ENCODE results near the gene MPIG6B.

The MPIG6B gene

GRCh38 chr6:31768363-31769257 is 45.4 kb downstream of the MPIG6B start:
- no peaks in the 10 kb centered on the region for H3K36me3 ChIP-seq
- H3K4me3 ChIP-seq (ENCODE audit: low read depth, low read length), result no peak overlapping the region
- H3K9me3 ChIP-seq, result no peaks in the 10 kb centered on the region
- no peaks in the 10 kb centered on the region for H3K27me3 ChIP-seq
- TF ChIP-seq, protein P1, sequence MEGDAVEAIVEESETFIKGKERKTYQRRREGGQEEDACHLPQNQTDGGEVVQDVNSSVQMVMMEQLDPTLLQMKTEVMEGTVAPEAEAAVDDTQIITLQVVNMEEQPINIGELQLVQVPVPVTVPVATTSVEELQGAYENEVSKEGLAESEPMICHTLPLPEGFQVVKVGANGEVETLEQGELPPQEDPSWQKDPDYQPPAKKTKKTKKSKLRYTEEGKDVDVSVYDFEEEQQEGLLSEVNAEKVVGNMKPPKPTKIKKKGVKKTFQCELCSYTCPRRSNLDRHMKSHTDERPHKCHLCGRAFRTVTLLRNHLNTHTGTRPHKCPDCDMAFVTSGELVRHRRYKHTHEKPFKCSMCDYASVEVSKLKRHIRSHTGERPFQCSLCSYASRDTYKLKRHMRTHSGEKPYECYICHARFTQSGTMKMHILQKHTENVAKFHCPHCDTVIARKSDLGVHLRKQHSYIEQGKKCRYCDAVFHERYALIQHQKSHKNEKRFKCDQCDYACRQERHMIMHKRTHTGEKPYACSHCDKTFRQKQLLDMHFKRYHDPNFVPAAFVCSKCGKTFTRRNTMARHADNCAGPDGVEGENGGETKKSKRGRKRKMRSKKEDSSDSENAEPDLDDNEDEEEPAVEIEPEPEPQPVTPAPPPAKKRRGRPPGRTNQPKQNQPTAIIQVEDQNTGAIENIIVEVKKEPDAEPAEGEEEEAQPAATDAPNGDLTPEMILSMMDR (IDR thresholded peaks at IDR 0.05; ENCODE audit: low read depth, low read length), result no peak
- no peak for DNase-seq
- H3K4me1 ChIP-seq, result no peaks in the 10 kb centered on the region

DNA sequence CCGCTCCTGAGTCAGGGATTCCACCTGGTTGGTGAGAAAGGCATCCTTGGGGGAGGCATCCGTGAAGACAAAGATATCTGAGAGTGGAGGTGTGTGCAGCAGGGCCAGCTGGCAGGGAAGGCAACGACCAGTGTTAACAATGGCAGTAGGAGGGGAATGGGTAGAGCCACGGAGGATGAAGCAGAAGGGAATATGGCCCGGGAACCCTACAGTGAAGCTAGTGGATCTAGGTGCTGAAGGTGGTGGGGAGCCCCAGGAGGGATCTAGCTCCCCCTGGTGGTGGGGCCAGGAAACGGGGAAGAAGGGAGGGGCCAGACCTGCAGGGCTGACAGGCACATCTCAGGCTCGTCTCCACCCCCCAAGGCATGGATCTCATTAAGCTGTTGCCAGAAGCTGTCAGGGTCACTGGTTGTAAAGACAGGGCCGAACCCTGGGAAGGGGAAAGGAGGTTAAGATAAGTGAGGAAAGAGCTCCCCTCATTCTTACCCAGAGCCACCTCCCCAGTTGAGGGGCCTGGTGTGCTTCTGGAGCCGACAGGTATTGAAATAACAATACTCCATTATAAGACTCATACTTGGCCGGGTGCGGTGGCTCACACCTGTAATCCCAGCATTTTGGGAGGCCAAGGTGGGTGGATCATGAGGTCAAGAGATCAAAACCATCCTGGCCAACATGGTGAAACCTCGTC is 46.7 kb downstream of the MPIG6B start:
- DNase-seq, result peak; percentile 72
- H3K9me3 ChIP-seq, result no peaks in the 10 kb centered on the region
- no peaks in the 10 kb centered on the region for H3K36me3 ChIP-seq
- no peaks in the 10 kb centered on the region for H3K27me3 ChIP-seq
- TF ChIP-seq, protein P1 (IDR thresholded peaks at IDR 0.05; ENCODE audit: low read depth, low read length), result peak; percentile 82
- H3K4me3 ChIP-seq (ENCODE audit: low read depth, low read length), result no peak overlapping the region
- H3K4me1 ChIP-seq, result no peaks in the 10 kb centered on the region

DNA sequence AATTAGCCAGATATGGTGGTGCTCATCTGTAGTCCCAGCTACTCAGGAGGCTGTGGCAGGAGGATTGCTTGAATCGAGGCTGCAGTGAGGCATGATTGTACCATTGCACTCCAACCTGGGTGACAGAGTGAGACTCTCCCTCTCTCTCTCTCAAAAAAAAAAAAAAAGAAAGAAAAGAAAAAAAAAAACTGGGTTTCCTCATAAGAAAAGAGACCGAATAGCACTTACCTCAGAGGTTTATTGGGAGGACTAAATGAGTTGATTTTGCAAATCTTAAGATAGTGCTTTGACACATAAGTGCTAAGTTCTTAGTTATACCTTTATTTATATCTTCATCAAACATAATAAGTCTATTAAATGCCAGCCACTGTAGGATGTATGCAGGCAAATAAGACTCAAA is 47.7 kb downstream of the MPIG6B start:
- Histone ChIP-seq H3K4me3 (ENCODE audit: low read depth, low read length) (no peak overlapping the region), H3K9me3 (no peaks in the 10 kb centered on the region), H3K4me1 (no peaks in the 10 kb centered on the region), H3K36me3 (no peaks in the 10 kb centered on the region), H3K27me3 (no peaks in the 10 kb centered on the region)
- TF ChIP-seq, protein P1 (IDR thresholded peaks at IDR 0.05; ENCODE audit: low read depth, low read length), result no peak
- no peak for DNase-seq

DNA sequence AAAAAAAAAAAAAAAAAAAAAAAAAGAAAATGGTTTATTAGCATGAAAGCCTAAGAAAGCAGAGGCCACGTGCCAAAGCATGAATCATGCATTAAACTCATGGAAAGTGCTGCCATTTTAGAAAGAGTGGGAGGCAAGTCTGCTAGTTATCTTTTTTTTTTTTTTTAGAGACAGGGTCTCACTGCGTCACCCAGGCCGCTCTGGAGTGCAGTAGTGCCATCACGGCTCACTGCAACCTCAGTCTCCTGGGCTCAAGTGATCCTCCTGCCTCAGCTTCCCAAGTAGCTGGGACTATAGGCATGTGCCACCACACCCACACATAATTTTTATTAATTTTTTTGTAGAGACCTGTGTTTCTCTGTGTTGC is 48.8 kb downstream of the MPIG6B start:
- Histone ChIP-seq H3K4me1 (peaks cover 3% of the 10 kb centered on the region), H3K9me3 (no peaks in the 10 kb centered on the region), H3K36me3 (no peaks in the 10 kb centered on the region), H3K4me3 (ENCODE audit: low read depth, low read length) (no peak overlapping the region), H3K27me3 (no peaks in the 10 kb centered on the region)
- TF ChIP-seq, protein P1 (IDR thresholded peaks at IDR 0.05; ENCODE audit: low read depth, low read length), result no peak
- DNase-seq, result no peak

GRCh38 chr6:31775184-31775583 is 52.0 kb downstream of the MPIG6B start:
- Histone ChIP-seq H3K27me3 (no peaks in the 10 kb centered on the region), H3K9me3 (no peaks in the 10 kb centered on the region), H3K4me1 (peaks cover 10% of the 10 kb centered on the region), H3K4me3 (ENCODE audit: low read depth, low read length) (no peak overlapping the region), H3K36me3 (peaks cover 22% of the 10 kb centered on the region)
- TF ChIP-seq, protein P1 (IDR thresholded peaks at IDR 0.05; ENCODE audit: low read depth, low read length), result no peak
- no peak for DNase-seq

Data from BE2C (cell line).